Measurements from ENCODE around the gene PFKL. TPM values are rescaled to one million over a fixed set of nuclear protein-coding genes. Genes with fewer than 3 reads are reported as not detected.

Gene PFKL
- polyA plus RNA-seq, 1 donor (not counting 4 experiments of a cell fraction or from before 2014, with no cell fraction given) = 46.6 TPM

DNA sequence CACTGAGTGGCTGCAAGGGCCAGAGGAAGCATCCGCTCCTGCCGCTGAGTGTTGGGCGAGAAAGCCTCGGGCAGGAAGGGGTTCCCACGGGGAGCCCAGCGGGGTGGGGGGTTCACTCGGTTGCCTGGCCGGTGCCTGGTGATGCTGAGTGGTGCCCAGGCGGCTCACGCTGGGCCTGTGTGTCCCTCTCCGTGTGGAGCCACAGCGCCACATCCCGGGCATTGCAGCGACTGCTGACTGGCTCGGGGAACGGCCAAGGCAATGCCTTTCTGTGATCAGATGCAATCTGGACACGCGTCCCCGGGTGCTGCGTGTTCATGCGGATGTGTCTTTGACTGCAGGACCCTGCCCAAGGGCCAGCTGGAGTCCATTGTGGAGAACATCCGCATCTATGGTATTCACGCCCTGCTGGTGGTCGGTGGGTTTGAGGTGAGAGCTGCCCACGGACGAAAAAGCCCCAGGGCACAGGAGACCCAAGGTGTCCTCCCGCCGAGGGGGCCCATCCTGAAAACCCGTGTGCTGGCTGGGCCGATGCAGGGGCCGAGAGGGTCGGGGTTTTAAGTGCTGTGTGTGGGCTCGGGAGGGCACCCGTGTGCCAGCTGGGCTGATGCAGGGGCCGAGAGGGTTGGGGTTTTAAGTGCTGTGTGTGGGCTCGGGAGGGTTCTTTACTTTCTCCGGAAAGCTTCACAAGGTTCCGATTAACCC lies 22.9 kb downstream of the PFKL start:
- H3K4me3 ChIP-seq (ENCODE audit: control insufficient read depth in 2 of 3, extremely low read depth in 1 of 3, insufficient read depth in 2 of 3, low read depth in 1 of 3, low read length in 3 of 3) = no peak overlapping the region
- FAIRE-seq (no peak), DNase-seq (ENCODE audit: low read depth, low spot score) (no peak)
- H3K79me2 ChIP-seq (ENCODE audit: control insufficient read depth, insufficient read depth, low read length) = no peaks in the 10 kb centered on the region
- TF ChIP-seq, protein P1, sequence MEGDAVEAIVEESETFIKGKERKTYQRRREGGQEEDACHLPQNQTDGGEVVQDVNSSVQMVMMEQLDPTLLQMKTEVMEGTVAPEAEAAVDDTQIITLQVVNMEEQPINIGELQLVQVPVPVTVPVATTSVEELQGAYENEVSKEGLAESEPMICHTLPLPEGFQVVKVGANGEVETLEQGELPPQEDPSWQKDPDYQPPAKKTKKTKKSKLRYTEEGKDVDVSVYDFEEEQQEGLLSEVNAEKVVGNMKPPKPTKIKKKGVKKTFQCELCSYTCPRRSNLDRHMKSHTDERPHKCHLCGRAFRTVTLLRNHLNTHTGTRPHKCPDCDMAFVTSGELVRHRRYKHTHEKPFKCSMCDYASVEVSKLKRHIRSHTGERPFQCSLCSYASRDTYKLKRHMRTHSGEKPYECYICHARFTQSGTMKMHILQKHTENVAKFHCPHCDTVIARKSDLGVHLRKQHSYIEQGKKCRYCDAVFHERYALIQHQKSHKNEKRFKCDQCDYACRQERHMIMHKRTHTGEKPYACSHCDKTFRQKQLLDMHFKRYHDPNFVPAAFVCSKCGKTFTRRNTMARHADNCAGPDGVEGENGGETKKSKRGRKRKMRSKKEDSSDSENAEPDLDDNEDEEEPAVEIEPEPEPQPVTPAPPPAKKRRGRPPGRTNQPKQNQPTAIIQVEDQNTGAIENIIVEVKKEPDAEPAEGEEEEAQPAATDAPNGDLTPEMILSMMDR (optimal IDR thresholded peaks at IDR 0.05 in 1 of 3, IDR thresholded peaks at IDR 0.05 in 1 of 3, conservative IDR thresholded peaks at IDR 0.05 in 1 of 3; ENCODE audit: extremely low read depth in 1 of 3, insufficient read depth in 2 of 3, low read length in 3 of 3) = no peak
- TF ChIP-seq EZH2 (IDR thresholded peaks at IDR 0.05; ENCODE audit: low read length) = no peak
- dilution Hi-C loops (cut with MboI; ENCODE audit: extremely low pct_ligation_motif_present, low sequenced_read_pairs) = no loop called here
- H3K9me3 ChIP-seq (ENCODE audit: control insufficient read depth, low read depth, low read length) = no peaks in the 10 kb centered on the region
- no peaks in the 10 kb centered on the region for H3K27me3 ChIP-seq (ENCODE audit: control insufficient read depth, extremely low read depth, insufficient read depth, low read length)
- H2AFZ ChIP-seq (ENCODE audit: control insufficient read depth, low read length) = no peak overlapping the region
- H3K27ac ChIP-seq (ENCODE audit: control insufficient read depth, insufficient read depth, low read length) = no peak overlapping the region
- no peaks in the 10 kb centered on the region for H3K9me1 ChIP-seq (ENCODE audit: control insufficient read depth, extremely low read depth, insufficient read depth, low read length)
- no peaks in the 10 kb centered on the region for H4K20me1 ChIP-seq (ENCODE audit: control insufficient read depth, extremely low read depth, insufficient read depth, low read length)
- no peaks in the 10 kb centered on the region for H3K4me1 ChIP-seq (ENCODE audit: control insufficient read depth, extremely low read depth, insufficient read depth, low read length)
- peaks cover 16 to 39% of the 10 kb centered on the region in 2 experiments for H3K36me3 ChIP-seq (ENCODE audit: control insufficient read depth in 2 of 2, extremely low read depth in 1 of 2, insufficient read depth in 2 of 2, low read length in 2 of 2)
- H3K9ac ChIP-seq (ENCODE audit: control insufficient read depth, extremely low read depth, insufficient read depth, low read length) = no peak overlapping the region
- no peak overlapping the region for H3K4me2 ChIP-seq (ENCODE audit: control insufficient read depth, extremely low read depth, insufficient read depth, low read depth, low read length)

DNA sequence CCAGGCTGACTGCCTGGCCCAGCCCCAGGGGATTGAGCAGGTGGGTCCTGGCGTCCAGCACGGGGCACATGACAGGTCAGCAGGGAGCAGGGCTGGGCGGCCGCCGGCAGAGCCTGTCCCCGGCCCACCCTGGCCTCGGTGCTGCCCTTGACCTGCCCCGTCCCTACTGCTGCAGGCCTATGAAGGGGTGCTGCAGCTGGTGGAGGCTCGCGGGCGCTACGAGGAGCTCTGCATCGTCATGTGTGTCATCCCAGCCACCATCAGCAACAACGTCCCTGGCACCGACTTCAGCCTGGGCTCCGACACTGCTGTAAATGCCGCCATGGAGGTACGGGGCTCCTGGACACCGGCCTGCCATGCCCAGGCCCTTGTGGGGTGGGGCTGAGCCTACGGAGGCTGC lies 23.7 kb downstream of the PFKL start:
- Histone ChIP-seq H3K9me1 (ENCODE audit: control insufficient read depth, extremely low read depth, insufficient read depth, low read length) (no peaks in the 10 kb centered on the region), H3K9ac (ENCODE audit: control insufficient read depth, extremely low read depth, insufficient read depth, low read length) (no peak overlapping the region), H3K9me3 (ENCODE audit: control insufficient read depth, low read depth, low read length) (no peaks in the 10 kb centered on the region), H3K79me2 (ENCODE audit: control insufficient read depth, insufficient read depth, low read length) (no peaks in the 10 kb centered on the region), H3K4me1 (ENCODE audit: control insufficient read depth, extremely low read depth, insufficient read depth, low read length) (no peaks in the 10 kb centered on the region), H2AFZ (ENCODE audit: control insufficient read depth, low read length) (no peak overlapping the region), H3K27ac (ENCODE audit: control insufficient read depth, insufficient read depth, low read length) (no peak overlapping the region), H3K4me3 (ENCODE audit: control insufficient read depth in 2 of 3, extremely low read depth in 1 of 3, insufficient read depth in 2 of 3, low read depth in 1 of 3, low read length in 3 of 3) (no peak overlapping the region), H3K36me3 (ENCODE audit: control insufficient read depth in 2 of 2, extremely low read depth in 1 of 2, insufficient read depth in 2 of 2, low read length in 2 of 2) (peaks cover 16 to 37% of the 10 kb centered on the region in 2 experiments), H4K20me1 (ENCODE audit: control insufficient read depth, extremely low read depth, insufficient read depth, low read length) (no peaks in the 10 kb centered on the region), H3K4me2 (ENCODE audit: control insufficient read depth, extremely low read depth, insufficient read depth, low read depth, low read length) (no peak overlapping the region), H3K27me3 (ENCODE audit: control insufficient read depth, extremely low read depth, insufficient read depth, low read length) (no peaks in the 10 kb centered on the region)
- no peak for TF ChIP-seq EZH2 (IDR thresholded peaks at IDR 0.05; ENCODE audit: low read length)
- TF ChIP-seq, protein P1 (optimal IDR thresholded peaks at IDR 0.05 in 1 of 3, IDR thresholded peaks at IDR 0.05 in 1 of 3, conservative IDR thresholded peaks at IDR 0.05 in 1 of 3; ENCODE audit: extremely low read depth in 1 of 3, insufficient read depth in 2 of 3, low read length in 3 of 3) = no peak
- no peak for DNase-seq (ENCODE audit: low read depth, low spot score)
- dilution Hi-C loops (cut with MboI; ENCODE audit: extremely low pct_ligation_motif_present, low sequenced_read_pairs) = no loop called here
- no peak for FAIRE-seq

All from keratinocyte (primary cell).